HepG2 (cell line): ENCODE measurements around the gene ECM1. TPM values are rescaled to one million over a fixed set of nuclear protein-coding genes. Genes with fewer than 3 reads are reported as not detected.

Experiments
- EP300 ChIP-seq, 3 experiments: sonication (generic) in 1 of 3; formaldehyde crosslinking in 1 of 3; IDR thresholded peaks; 2 replicates each; pipeline versions ENCODE4 v1.5.1 to v1.6.1; 2011 to 2020; ENCODE audit warnings: low read depth in 2 of 3, low read length in 2 of 3, borderline replicate concordance in 1 of 3, improper control_type of control experiment in 1 of 3, mild to moderate bottlenecking in 1 of 3, missing genetic modification reagents in 1 of 3, moderate library complexity in 1 of 3
- MED13 ChIP-seq: sonication (generic); formaldehyde crosslinking; IDR thresholded peaks from 2 replicates; pipeline ENCODE4 v1.5.0; 2020; ENCODE audit warnings: missing genetic modification reagents
- RXRA ChIP-seq: sonication (generic); formaldehyde crosslinking; IDR thresholded peaks from 2 replicates; pipeline ENCODE4 v1.5.1; 2020; ENCODE audit warnings: missing genetic modification reagents
- TGIF2 ChIP-seq: IDR thresholded peaks from 2 replicates; pipeline ENCODE4 v1.6.1; 2016; ENCODE audit warnings: control low read depth, missing compliant biosample characterization
- THAP7 ChIP-seq: sonication (generic); formaldehyde crosslinking; IDR thresholded peaks from 2 replicates; pipeline ENCODE4 v1.8.1; 2023; ENCODE audit warnings: mild to moderate bottlenecking, missing genetic modification reagents
- ZBTB39 ChIP-seq: sonication (generic); formaldehyde crosslinking; IDR thresholded peaks from 2 replicates; pipeline ENCODE4 v1.5.0; 2020; ENCODE audit warnings: missing genetic modification reagents
- ZBTB40 ChIP-seq, 2 experiments: fragments of 450-650 bp in 1 of 2; sonication (generic) in 1 of 2; formaldehyde crosslinking in 1 of 2; IDR thresholded peaks; 2 replicates each; pipeline versions ENCODE4 v1.6.1 to v1.8.0; 2016 to 2022; ENCODE audit warnings: antibody characterized with exemption in 1 of 2, mild to moderate bottlenecking in 1 of 2, missing genetic modification reagents in 1 of 2
- ZFP37 ChIP-seq: sonication (generic); formaldehyde crosslinking; IDR thresholded peaks from 2 replicates; pipeline ENCODE4 v1.4.0; 2020; ENCODE audit warnings: missing genetic modification reagents, borderline replicate concordance
- ZNF713 ChIP-seq: sonication (generic); formaldehyde crosslinking; IDR thresholded peaks from 2 replicates; pipeline ENCODE4 v1.4.0; 2020; ENCODE audit warnings: mild to moderate bottlenecking, missing genetic modification reagents
- ZNF841 ChIP-seq: sonication (generic); formaldehyde crosslinking; IDR thresholded peaks from 2 replicates; pipeline ENCODE4 v1.8.1; 2023; ENCODE audit warnings: missing genetic modification reagents, borderline replicate concordance
- polyA plus RNA-seq, 8 experiments: library from polyadenylated mRNA; depleted of rRNA in 3 of 8; stranded (reverse) in 7 of 8; unstranded in 1 of 8; fragments of >200 nt; fragmentation: Illumina TruSeq in 4 of 8; extraction: Trizol in 4 of 8; gene quantifications; 2 replicates each; pipeline versions ENCODE4 v1.2.1 to v1.2.3, GENCODE V29; 2011 to 2016; ENCODE audit warnings: low read depth in 4 of 8, missing spikeins in 1 of 8, mixed read lengths in 1 of 8; ENCODE audit not compliant: insufficient read depth in 1 of 8
- total RNA-seq, 5 experiments: library from RNA; depleted of rRNA; stranded (reverse); fragments of >200 nt; fragmentation: Illumina TruSeq; extraction: Trizol; gene quantifications; 2 replicates each; pipeline ENCODE4 v1.2.3, GENCODE V29; 2016; ENCODE audit warnings: low read depth in 1 of 5
- TF ChIP-seq, protein P1 (sequence below): sonication (generic); formaldehyde crosslinking; IDR thresholded peaks from 2 replicates; pipeline ENCODE4; 2020; ENCODE audit warnings: missing genetic modification reagents, mild to moderate bottlenecking, borderline replicate concordance

The ECM1 gene
- total and polyA plus RNA-seq, 2 of the 13 experiments (the other 11 are each of a cell fraction or from before 2014, with no cell fraction given), result 0.42 to 1.0 TPM

DNA sequence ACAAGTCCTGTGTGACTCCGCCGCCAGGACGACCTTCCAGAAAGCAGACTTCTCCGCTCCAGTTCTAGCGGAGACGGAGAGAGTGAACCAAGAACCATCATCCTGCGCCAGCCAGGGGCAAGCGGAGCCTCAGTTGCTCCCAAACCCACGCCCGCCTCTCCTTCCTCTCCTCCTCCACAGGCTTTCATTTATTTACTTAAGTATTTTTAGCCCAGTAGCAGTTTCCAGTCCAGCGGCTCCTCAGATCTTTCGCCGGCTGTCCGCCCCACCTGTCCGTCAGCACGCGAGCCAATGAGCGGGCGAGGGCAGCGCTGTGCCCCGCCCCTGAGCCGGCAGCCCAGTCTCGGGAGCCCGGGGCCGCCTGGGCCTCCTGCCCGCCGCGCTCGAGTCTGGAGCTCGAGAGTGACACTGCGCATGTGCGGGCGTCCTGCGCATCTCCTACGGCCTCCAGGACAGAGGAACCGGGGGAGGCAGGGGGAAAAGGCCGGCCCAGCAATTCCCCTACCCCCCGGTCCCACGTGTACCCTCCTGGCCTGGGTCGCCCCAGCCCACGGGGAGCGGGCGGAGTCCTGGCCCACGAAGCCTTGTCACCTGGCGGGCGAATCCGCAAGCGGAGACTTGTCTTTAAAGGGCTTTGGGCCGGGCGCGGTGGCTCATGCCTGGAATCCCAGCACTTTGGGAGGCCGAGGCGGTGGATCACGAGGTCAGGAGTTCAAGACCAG, 7.6 kb downstream of the ECM1 start, which contains the start of gene FALEC (continued):
- TF ChIP-seq EP300 (IDR thresholded peaks at IDR 0.05; ENCODE audit: low read depth in 2 of 2, low read length in 2 of 2) (peak in 1 of 2 experiments; percentile 14; a peak in 1 of 4 replicates), EP300 (CRISPR knock-in tag; IDR thresholded peaks at IDR 0.05; ENCODE audit: borderline replicate concordance) (no peak), ZFP37 (CRISPR knock-in tag) (no peak), RXRA (CRISPR knock-in tag) (no peak), ZBTB40 (IDR thresholded peaks at IDR 0.05) (no peak), ZBTB40 (CRISPR knock-in tag; IDR thresholded peaks at IDR 0.05) (no peak), TGIF2 (CRISPR knock-in tag) (0 out of 2 replicates have a peak, but pooled peaks have one; percentile 57), ZNF713 (CRISPR knock-in tag) (no peak), MED13 (CRISPR knock-in tag) (no peak; the same call in 1 of the 2 replicates), ZNF841 (CRISPR knock-in tag) (no peak), THAP7 (CRISPR knock-in tag) (no peak), ZBTB39 (CRISPR knock-in tag) (no peak)
- TF ChIP-seq, protein P1, sequence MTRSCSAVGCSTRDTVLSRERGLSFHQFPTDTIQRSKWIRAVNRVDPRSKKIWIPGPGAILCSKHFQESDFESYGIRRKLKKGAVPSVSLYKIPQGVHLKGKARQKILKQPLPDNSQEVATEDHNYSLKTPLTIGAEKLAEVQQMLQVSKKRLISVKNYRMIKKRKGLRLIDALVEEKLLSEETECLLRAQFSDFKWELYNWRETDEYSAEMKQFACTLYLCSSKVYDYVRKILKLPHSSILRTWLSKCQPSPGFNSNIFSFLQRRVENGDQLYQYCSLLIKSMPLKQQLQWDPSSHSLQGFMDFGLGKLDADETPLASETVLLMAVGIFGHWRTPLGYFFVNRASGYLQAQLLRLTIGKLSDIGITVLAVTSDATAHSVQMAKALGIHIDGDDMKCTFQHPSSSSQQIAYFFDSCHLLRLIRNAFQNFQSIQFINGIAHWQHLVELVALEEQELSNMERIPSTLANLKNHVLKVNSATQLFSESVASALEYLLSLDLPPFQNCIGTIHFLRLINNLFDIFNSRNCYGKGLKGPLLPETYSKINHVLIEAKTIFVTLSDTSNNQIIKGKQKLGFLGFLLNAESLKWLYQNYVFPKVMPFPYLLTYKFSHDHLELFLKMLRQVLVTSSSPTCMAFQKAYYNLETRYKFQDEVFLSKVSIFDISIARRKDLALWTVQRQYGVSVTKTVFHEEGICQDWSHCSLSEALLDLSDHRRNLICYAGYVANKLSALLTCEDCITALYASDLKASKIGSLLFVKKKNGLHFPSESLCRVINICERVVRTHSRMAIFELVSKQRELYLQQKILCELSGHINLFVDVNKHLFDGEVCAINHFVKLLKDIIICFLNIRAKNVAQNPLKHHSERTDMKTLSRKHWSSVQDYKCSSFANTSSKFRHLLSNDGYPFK (CRISPR knock-in tag), result 0 out of 2 replicates have a peak, but pooled peaks have one; percentile 6
